KMS-11 (cell line): ENCODE data around the gene HMGN3.

Experiments used
- H2AFZ ChIP-seq: fragments of 200-600 bp; sonication (generic); 2 replicates; pipeline ENCODE4 v1.6.1; 2016; ENCODE audit warnings: antibody characterized with exemption, mixed run types, low read depth
- H3K27ac ChIP-seq: fragments of 200-600 bp; sonication (generic); 2 replicates; pipeline ENCODE4 v1.6.1; 2016; ENCODE audit warnings: mild to moderate bottlenecking, mixed run types
- H3K27me3 ChIP-seq: fragments of 200-600 bp; sonication (generic); 2 replicates; pipeline ENCODE4 v1.6.1; 2017; ENCODE audit warnings: mild to moderate bottlenecking, low read depth, mixed run types, moderate library complexity; ENCODE audit not compliant: insufficient read depth
- H3K36me3 ChIP-seq: fragments of 200-600 bp; sonication (generic); 2 replicates; pipeline ENCODE4 v1.6.1; 2017; ENCODE audit warnings: mild to moderate bottlenecking, mixed run types; ENCODE audit not compliant: insufficient read depth
- H3K4me1 ChIP-seq: fragments of 200-600 bp; sonication (generic); 2 replicates; pipeline ENCODE4 v1.6.1; 2016; ENCODE audit warnings: mild to moderate bottlenecking, low read depth, mixed run types; ENCODE audit not compliant: poor library complexity, severe bottlenecking
- H3K4me2 ChIP-seq: fragments of 200-600 bp; sonication (generic); 2 replicates; pipeline ENCODE4 v1.7.0; 2016; ENCODE audit warnings: mild to moderate bottlenecking, mixed run types
- H3K4me3 ChIP-seq: fragments of 200-600 bp; sonication (generic); IDR thresholded peaks from 2 replicates; pipeline ENCODE4 v1.6.1; 2017; ENCODE audit warnings: low read depth, low read length, mixed read lengths; ENCODE audit not compliant: insufficient read depth
- H3K79me2 ChIP-seq: fragments of 200-600 bp; sonication (generic); 2 replicates; pipeline ENCODE4 v1.6.1; 2016; ENCODE audit warnings: low read depth, mixed run types; ENCODE audit not compliant: insufficient read depth
- H3K9ac ChIP-seq: fragments of 200-600 bp; sonication (generic); 2 replicates; pipeline ENCODE4 v1.6.1; 2016; ENCODE audit warnings: mild to moderate bottlenecking, mixed run types
- H4K20me1 ChIP-seq: fragments of 200-600 bp; sonication (generic); 2 replicates; pipeline ENCODE4 v1.6.1; 2016; ENCODE audit warnings: mild to moderate bottlenecking, mixed run types; ENCODE audit not compliant: insufficient read depth
- TF ChIP-seq, protein P1 (sequence below): fragments of 200-600 bp; sonication (generic); conservative IDR thresholded peaks from 2 replicates; pipeline ENCODE4 v1.6.1; 2017; ENCODE audit warnings: low read depth, mild to moderate bottlenecking, antibody characterized with exemption, low read length, moderate library complexity, mixed read lengths

The HMGN3 gene

DNA sequence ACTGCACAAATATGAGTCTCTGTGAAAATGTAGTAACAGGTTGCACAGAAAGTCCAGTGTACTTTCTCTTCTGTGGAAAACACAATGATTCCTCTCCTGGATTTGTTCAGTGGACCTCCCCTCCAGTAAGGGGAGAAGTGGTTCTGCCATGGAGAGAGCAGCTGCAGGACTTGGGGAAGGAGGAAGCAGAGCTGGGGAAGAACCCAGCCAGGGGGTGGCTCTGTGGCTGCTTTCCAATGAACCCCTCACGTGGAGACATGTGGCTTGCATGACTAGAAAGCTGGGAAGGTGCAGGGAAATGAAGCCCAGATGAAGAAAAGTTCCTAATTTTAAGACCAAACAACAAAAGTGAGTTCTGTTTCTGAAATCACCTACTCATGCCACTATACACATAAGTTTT lies 31.9 kb downstream of the HMGN3 start:
- Histone ChIP-seq H3K79me2 (no peaks in the 10 kb centered on the region), H3K4me2 (no peak overlapping the region), H3K27ac (no peak overlapping the region), H3K4me3 (no peak overlapping the region), H3K27me3 (no peaks in the 10 kb centered on the region), H4K20me1 (no peaks in the 10 kb centered on the region), H3K9ac (no peak overlapping the region), H3K36me3 (no peaks in the 10 kb centered on the region), H2AFZ (no peak overlapping the region), H3K4me1 (no peaks in the 10 kb centered on the region)
- TF ChIP-seq, protein P1, sequence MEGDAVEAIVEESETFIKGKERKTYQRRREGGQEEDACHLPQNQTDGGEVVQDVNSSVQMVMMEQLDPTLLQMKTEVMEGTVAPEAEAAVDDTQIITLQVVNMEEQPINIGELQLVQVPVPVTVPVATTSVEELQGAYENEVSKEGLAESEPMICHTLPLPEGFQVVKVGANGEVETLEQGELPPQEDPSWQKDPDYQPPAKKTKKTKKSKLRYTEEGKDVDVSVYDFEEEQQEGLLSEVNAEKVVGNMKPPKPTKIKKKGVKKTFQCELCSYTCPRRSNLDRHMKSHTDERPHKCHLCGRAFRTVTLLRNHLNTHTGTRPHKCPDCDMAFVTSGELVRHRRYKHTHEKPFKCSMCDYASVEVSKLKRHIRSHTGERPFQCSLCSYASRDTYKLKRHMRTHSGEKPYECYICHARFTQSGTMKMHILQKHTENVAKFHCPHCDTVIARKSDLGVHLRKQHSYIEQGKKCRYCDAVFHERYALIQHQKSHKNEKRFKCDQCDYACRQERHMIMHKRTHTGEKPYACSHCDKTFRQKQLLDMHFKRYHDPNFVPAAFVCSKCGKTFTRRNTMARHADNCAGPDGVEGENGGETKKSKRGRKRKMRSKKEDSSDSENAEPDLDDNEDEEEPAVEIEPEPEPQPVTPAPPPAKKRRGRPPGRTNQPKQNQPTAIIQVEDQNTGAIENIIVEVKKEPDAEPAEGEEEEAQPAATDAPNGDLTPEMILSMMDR, result no peak

GRCh38 chr6:79201983-79202382 lies 32.5 kb downstream of the HMGN3 start:
- H3K9ac ChIP-seq, result no peak overlapping the region
- no peaks in the 10 kb centered on the region for H3K36me3 ChIP-seq
- H3K4me2 ChIP-seq, result no peak overlapping the region
- no peaks in the 10 kb centered on the region for H3K27me3 ChIP-seq
- no peaks in the 10 kb centered on the region for H4K20me1 ChIP-seq
- no peaks in the 10 kb centered on the region for H3K4me1 ChIP-seq
- TF ChIP-seq, protein P1, result no peak
- H2AFZ ChIP-seq, result no peak overlapping the region
- no peaks in the 10 kb centered on the region for H3K79me2 ChIP-seq
- H3K27ac ChIP-seq, result no peak overlapping the region
- no peak overlapping the region for H3K4me3 ChIP-seq

DNA sequence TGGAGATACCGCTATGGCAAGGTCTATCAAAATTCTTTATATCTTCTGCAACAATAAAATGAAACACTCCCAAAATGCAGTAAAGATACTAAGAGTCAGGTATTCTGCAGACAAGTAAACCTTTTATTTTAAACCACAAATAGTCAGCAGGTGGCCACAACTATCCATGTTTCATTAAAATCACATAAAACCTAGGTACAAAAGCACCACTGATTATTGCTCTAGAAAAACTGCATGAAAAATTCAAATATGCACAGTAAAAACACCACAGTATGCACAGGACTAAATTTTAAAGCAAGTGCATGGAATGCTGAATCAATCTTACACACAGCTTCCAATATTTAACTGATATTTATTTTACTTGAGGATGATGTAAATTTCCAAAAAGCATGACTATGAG lies 33.3 kb downstream of the HMGN3 start:
- H3K4me1 ChIP-seq, result no peaks in the 10 kb centered on the region
- no peaks in the 10 kb centered on the region for H3K27me3 ChIP-seq
- TF ChIP-seq, protein P1, result no peak
- H3K9ac ChIP-seq, result no peak overlapping the region
- no peaks in the 10 kb centered on the region for H3K36me3 ChIP-seq
- no peak overlapping the region for H2AFZ ChIP-seq
- no peaks in the 10 kb centered on the region for H4K20me1 ChIP-seq
- H3K79me2 ChIP-seq, result no peaks in the 10 kb centered on the region
- H3K4me3 ChIP-seq, result no peak overlapping the region
- H3K4me2 ChIP-seq, result no peak overlapping the region
- no peak overlapping the region for H3K27ac ChIP-seq

GRCh38 chr6:79196912-79197311 lies 37.6 kb downstream of the HMGN3 start:
- Histone ChIP-seq H4K20me1 (no peaks in the 10 kb centered on the region), H3K36me3 (no peaks in the 10 kb centered on the region), H3K4me2 (no peak overlapping the region), H3K9ac (no peak overlapping the region), H3K27me3 (no peaks in the 10 kb centered on the region), H3K79me2 (no peaks in the 10 kb centered on the region), H3K4me1 (no peaks in the 10 kb centered on the region), H3K4me3 (no peak overlapping the region), H2AFZ (no peak overlapping the region), H3K27ac (no peak overlapping the region)
- TF ChIP-seq, protein P1, result no peak
